ENCODE data around the gene TEX48. TPM values are rescaled to one million over a fixed set of nuclear protein-coding genes. Genes with fewer than 3 reads are reported as not detected.

Gene TEX48
- total and polyA plus RNA-seq, 7 donors: not detected

GRCh38 chr9:114721491-114722079 lies 39.6 kb upstream of the TEX48 start:
- H3K4me3 ChIP-seq: no peak overlapping the region
- TF ChIP-seq, protein P1, sequence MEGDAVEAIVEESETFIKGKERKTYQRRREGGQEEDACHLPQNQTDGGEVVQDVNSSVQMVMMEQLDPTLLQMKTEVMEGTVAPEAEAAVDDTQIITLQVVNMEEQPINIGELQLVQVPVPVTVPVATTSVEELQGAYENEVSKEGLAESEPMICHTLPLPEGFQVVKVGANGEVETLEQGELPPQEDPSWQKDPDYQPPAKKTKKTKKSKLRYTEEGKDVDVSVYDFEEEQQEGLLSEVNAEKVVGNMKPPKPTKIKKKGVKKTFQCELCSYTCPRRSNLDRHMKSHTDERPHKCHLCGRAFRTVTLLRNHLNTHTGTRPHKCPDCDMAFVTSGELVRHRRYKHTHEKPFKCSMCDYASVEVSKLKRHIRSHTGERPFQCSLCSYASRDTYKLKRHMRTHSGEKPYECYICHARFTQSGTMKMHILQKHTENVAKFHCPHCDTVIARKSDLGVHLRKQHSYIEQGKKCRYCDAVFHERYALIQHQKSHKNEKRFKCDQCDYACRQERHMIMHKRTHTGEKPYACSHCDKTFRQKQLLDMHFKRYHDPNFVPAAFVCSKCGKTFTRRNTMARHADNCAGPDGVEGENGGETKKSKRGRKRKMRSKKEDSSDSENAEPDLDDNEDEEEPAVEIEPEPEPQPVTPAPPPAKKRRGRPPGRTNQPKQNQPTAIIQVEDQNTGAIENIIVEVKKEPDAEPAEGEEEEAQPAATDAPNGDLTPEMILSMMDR (IDR thresholded peaks at IDR 0.05): no peak
- ATAC-seq: no peak
- DNase-seq: no peak
- peaks cover 0 to 8% (median 4%) of the 10 kb centered on the region in 3 donors for H3K27me3 ChIP-seq (ENCODE audit: insufficient read depth in 3 of 3, low read length in 2 of 3)
- H3K27ac ChIP-seq: no peak overlapping the region
- intact Hi-C loops (cut with DNase I): no loop called here
- no peaks in the 10 kb centered on the region for H3K36me3 ChIP-seq (ENCODE audit: insufficient read depth in 1 of 2, low read depth in 1 of 2)
- 71 to 74% (median 72%) methylated on average over 8 of the region's 8 CpGs for WGBS, 3 donors
- no peaks in the 10 kb centered on the region for H3K9me3 ChIP-seq
- H3K4me1 ChIP-seq: no peaks in the 10 kb centered on the region

DNA sequence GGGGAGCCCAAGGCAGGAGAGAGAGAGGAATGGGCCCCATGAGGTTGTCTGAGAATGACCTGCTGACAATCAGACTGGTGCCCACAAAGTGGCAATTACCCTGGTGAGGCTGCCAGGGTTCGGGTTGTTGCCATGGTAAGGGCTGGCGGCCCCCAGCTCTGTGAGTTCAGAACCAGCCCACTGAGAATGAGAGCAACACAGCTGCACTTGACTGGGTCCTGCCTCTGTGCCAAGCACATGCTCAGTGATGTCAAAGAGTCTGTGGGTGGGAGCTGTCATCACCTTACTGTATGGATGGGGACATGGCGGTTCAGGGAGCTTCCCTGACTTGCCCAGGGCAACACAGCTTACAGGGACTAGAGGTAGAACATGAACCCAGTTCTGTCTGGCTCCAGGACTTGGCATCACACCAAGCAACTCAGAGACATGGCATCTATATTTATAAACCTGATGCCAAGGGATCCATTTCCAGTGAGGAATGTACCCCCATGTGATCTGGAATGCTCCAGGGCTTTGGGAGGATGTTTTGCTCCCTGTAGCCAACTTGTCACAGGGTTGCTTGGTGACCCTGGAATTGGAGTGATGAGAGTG lies 38.2 kb upstream of the TEX48 start:
- Histone ChIP-seq H3K4me1 (no peaks in the 10 kb centered on the region), H3K36me3 (ENCODE audit: insufficient read depth in 1 of 2, low read depth in 1 of 2) (no peaks in the 10 kb centered on the region), H3K27ac (no peak overlapping the region), H3K4me3 (no peak overlapping the region), H3K27me3 (ENCODE audit: insufficient read depth in 3 of 3, low read length in 2 of 3) (peaks cover 0 to 8% (median 4%) of the 10 kb centered on the region in 3 donors), H3K9me3 (no peaks in the 10 kb centered on the region)
- intact Hi-C loops (cut with DNase I): no loop called here
- TF ChIP-seq, protein P1 (IDR thresholded peaks at IDR 0.05): no peak
- 22 to 40% (median 33%) methylated on average over 3 of the region's 3 CpGs for WGBS, 3 donors
- no peak for ATAC-seq
- no peak for DNase-seq

GRCh38 chr9:114719290-114719689 lies 37.3 kb upstream of the TEX48 start:
- DNase-seq (no peak), ATAC-seq (no peak)
- intact Hi-C loops (cut with DNase I): no loop called here
- Histone ChIP-seq H3K9me3 (no peaks in the 10 kb centered on the region), H3K36me3 (ENCODE audit: insufficient read depth in 1 of 2, low read depth in 1 of 2) (no peaks in the 10 kb centered on the region), H3K4me3 (no peak overlapping the region), H3K4me1 (no peaks in the 10 kb centered on the region), H3K27me3 (ENCODE audit: insufficient read depth in 3 of 3, low read length in 2 of 3) (peaks cover 0 to 8% (median 4%) of the 10 kb centered on the region in 3 donors), H3K27ac (no peak overlapping the region)
- 69 to 77% (median 72%) methylated on average over 4 of the region's 4 CpGs for WGBS, 3 donors
- TF ChIP-seq, protein P1 (IDR thresholded peaks at IDR 0.05): no peak

GRCh38 chr9:114718801-114719221 lies 36.8 kb upstream of the TEX48 start:
- ATAC-seq (no peak), DNase-seq (no peak)
- intact Hi-C loops (cut with DNase I): no loop called here
- WGBS, 3 donors: 85 to 94% (median 86%) methylated on average over 8 of the region's 8 CpGs
- Histone ChIP-seq H3K27me3 (ENCODE audit: insufficient read depth in 3 of 3, low read length in 2 of 3) (peaks cover 0 to 8% (median 4%) of the 10 kb centered on the region in 3 donors), H3K9me3 (no peaks in the 10 kb centered on the region), H3K4me1 (no peaks in the 10 kb centered on the region), H3K27ac (no peak overlapping the region), H3K4me3 (no peak overlapping the region), H3K36me3 (ENCODE audit: insufficient read depth in 1 of 2, low read depth in 1 of 2) (no peaks in the 10 kb centered on the region)
- TF ChIP-seq, protein P1 (IDR thresholded peaks at IDR 0.05): no peak
